ENCODE measurements around the gene INPP5E. TPM values are rescaled to one million over a fixed set of nuclear protein-coding genes. Genes with fewer than 3 reads are reported as not detected.

INPP5E gene
- total RNA-seq, 3 donors from 2014 or later = 9.5 to 14.4 (median 9.6) TPM

- intact Hi-C loops (cut with DNase I, micrococcal nuclease) = no loop called here
- TF ChIP-seq, protein P1, sequence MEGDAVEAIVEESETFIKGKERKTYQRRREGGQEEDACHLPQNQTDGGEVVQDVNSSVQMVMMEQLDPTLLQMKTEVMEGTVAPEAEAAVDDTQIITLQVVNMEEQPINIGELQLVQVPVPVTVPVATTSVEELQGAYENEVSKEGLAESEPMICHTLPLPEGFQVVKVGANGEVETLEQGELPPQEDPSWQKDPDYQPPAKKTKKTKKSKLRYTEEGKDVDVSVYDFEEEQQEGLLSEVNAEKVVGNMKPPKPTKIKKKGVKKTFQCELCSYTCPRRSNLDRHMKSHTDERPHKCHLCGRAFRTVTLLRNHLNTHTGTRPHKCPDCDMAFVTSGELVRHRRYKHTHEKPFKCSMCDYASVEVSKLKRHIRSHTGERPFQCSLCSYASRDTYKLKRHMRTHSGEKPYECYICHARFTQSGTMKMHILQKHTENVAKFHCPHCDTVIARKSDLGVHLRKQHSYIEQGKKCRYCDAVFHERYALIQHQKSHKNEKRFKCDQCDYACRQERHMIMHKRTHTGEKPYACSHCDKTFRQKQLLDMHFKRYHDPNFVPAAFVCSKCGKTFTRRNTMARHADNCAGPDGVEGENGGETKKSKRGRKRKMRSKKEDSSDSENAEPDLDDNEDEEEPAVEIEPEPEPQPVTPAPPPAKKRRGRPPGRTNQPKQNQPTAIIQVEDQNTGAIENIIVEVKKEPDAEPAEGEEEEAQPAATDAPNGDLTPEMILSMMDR (IDR thresholded peaks at IDR 0.05) = no peak
- no peak overlapping the region for H3K4me3 ChIP-seq
- no peaks in the 10 kb centered on the region for H3K9me3 ChIP-seq
- ATAC-seq (no peak), DNase-seq (no peak)
- H3K36me3 ChIP-seq (ENCODE audit: low read depth) = no peaks in the 10 kb centered on the region
- peaks cover 21% of the 10 kb centered on the region for H3K4me1 ChIP-seq (ENCODE audit: low read depth)
Observed at GRCh38 chr9:136437430-136437829, 2.2 kb downstream of the INPP5E start.

DNA sequence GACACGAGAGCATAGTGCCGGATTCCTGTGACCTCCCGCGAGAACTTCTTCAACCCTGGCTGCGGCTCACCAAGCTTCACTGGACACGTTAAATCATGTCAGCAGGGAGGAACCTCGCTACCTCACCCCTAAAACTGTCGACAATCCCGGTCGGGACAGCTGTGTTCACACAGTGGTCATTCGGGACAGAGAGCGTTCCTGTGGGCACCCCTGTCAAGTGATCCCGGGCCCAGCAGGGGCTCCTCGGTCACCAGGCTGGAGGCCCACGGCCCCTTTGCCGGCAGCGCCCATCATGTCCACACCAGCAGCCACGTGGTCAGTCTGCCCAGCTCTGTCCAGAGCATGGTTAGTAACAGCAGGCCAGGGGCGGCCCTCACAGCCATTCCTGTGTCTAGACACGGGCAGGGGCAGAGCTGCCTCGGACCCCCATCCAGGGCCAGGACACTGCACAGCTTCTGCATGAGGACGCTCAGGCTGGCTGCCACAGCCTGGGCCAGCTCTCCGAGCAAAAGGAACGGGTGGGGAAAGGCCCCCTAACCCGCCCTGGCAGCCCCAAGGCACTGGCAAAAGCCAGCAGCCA is 3.5 kb downstream of the INPP5E start:
- intact Hi-C loops (cut with DNase I, micrococcal nuclease) = no loop called here
- TF ChIP-seq, protein P1 (IDR thresholded peaks at IDR 0.05) = no peak
- ATAC-seq (no peak), DNase-seq (no peak)
- Histone ChIP-seq H3K4me1 (ENCODE audit: low read depth) (peaks cover 21% of the 10 kb centered on the region), H3K36me3 (ENCODE audit: low read depth) (no peaks in the 10 kb centered on the region), H3K9me3 (no peaks in the 10 kb centered on the region), H3K4me3 (no peak overlapping the region)

DNA sequence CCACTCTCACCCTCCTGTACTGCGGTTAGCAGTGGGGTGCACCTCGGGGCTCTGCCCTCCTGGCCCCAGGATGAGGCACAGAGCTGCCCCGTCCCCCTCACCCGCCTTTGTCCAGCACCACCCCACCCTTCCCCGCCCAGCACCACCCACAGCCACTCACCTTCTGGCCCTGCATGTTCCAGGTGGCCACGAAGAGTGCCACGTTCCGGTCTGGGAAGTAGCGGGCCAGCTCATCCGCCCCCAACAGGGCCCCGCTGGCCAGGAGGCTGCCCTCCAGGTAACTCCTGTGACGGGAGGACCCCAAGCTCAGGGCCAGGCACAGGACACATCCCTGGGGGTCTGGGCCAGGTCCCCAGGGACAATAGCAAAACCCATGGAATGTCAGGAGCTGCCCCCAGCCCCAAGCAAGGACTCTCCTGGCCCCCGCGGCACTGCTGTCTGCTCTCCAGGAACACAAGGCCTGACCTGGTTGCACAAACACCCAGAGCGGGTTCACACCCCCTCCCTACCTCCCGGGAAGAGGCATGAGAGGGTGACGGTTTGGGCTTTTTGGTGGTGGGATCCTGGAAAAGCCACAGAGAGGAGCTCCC is 5.0 kb downstream of the INPP5E start:
- Histone ChIP-seq H3K4me3 (no peak overlapping the region), H3K36me3 (ENCODE audit: low read depth) (no peaks in the 10 kb centered on the region), H3K9me3 (no peaks in the 10 kb centered on the region), H3K4me1 (ENCODE audit: low read depth) (peaks cover 19% of the 10 kb centered on the region)
- ATAC-seq = no peak
- DNase-seq = no peak
- intact Hi-C loops (cut with DNase I, micrococcal nuclease) = no loop called here
- TF ChIP-seq, protein P1 (IDR thresholded peaks at IDR 0.05) = no peak

DNA sequence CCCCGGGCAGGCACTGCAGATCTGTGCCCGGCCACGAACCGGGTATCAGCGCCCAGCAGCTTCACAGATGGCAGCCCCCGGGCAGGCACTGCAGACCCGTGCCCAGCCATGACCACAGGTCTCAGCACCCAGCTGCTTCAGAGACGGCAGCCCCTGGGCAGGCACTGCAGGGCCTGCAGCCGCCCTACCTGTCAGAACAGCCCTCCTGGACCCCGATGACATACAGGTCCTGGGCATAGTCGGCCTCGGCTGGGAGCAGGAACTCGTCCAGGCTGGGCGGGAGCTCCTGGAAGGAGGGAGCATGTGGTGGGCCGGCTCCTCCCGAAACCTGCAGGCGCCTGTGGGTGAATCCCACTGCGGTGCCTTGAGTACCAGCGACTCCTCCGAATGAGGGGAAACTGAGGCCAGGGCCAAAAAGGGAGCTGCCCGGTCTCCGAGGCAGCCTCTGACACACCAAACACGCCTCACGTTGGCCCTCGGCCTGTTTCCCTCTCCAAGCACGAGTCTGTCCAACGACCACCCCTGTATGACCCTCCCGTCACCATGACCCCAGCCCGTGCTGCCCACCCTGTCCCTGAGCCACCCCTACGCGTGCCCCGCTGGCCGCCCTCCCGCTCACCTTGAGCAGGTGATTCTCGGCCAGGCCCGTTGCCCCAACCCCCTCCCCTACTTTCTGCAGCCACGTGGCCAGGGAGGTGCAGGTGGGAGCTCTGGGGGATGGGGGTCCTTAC is 5.6 kb downstream of the INPP5E start:
- no peak for ATAC-seq
- no peak for DNase-seq
- Histone ChIP-seq H3K4me1 (ENCODE audit: low read depth) (peaks cover 19% of the 10 kb centered on the region), H3K36me3 (ENCODE audit: low read depth) (no peaks in the 10 kb centered on the region), H3K9me3 (no peaks in the 10 kb centered on the region), H3K4me3 (no peak overlapping the region)
- intact Hi-C loops (cut with DNase I, micrococcal nuclease) = no loop called here
- TF ChIP-seq, protein P1 (IDR thresholded peaks at IDR 0.05) = no peak

DNA sequence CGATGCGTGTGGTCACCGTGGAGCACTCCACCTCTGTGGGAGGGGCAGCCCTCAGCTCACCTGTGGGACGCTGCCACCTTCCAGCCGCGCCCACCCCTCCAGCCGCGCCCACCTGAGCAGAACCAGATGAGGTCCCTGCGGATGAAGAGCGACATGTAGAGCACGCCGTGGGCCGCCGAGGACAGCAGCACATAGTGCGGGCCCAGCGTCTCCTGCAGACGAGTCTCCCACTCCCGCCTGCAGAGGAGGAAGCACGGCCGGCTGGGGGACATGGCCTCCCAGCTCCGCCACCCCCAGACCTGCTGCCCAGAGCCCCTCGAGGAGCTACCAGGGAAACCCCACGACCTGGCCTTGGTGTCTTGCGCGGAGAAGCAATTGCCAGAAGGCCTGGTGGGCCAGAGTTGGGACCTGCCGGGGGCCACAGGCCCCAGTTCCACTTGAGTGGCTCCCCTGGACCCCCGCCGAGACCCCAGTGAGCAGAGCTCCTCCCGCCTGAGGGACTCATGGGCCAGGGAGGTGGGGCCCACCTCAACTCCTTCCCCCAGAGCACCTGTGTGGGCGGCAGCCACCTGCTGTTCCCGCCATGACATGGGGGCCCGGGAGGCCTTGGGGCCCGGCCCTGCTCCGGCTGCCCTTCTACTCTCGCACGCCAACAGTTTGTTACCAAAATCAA is 6.5 kb downstream of the INPP5E start:
- ATAC-seq = no peak
- no peak for DNase-seq
- H3K9me3 ChIP-seq = no peaks in the 10 kb centered on the region
- intact Hi-C loops (cut with DNase I, micrococcal nuclease) = no loop called here
- H3K4me3 ChIP-seq = no peak overlapping the region
- TF ChIP-seq, protein P1 (IDR thresholded peaks at IDR 0.05) = no peak
- peaks cover 18% of the 10 kb centered on the region for H3K4me1 ChIP-seq (ENCODE audit: low read depth)
- H3K36me3 ChIP-seq (ENCODE audit: low read depth) = no peaks in the 10 kb centered on the region
